ENCODE data around the gene LMBR1.
"Not testable (repeated sequence)": the region's sequence is repeated elsewhere in the genome, so short reads cannot be mapped to it uniquely, and the experiment has no call there.

Gene LMBR1

GRCh38 chr7:156892821-156893706 lies at the start of gene LMBR1:
Gene LMBR1 (minus strand): TSS chr7:156893183. CDS start chr7:156892993, 190 bp downstream.
- DNase-seq (ENCODE audit: low spot score) = peak; percentile 93

- no peak for DNase-seq (ENCODE audit: low spot score)
These were observed 49.7 kb upstream of the LMBR1 start for GRCh38 chr7:156942708-156943090.

GRCh38 chr7:156941393-156942182 lies 48.6 kb upstream of the LMBR1 start:
- DNase-seq (ENCODE audit: low spot score) = no peak

GRCh38 chr7:156940421-156941122 lies 47.6 kb upstream of the LMBR1 start:
- no peak for DNase-seq (ENCODE audit: low spot score)

- not testable (repeated sequence) for DNase-seq (ENCODE audit: low spot score)
These were observed 43.8 kb upstream of the LMBR1 start for GRCh38 chr7:156936766-156937165.

GRCh38 chr7:156935250-156935649 lies 42.3 kb upstream of the LMBR1 start:
- DNase-seq (ENCODE audit: low spot score) = no peak

- no peak for DNase-seq (ENCODE audit: low spot score)
These were observed 39.0 kb upstream of the LMBR1 start for GRCh38 chr7:156932006-156932405.

- no peak for DNase-seq (ENCODE audit: low spot score)
These were observed 37.0 kb upstream of the LMBR1 start for GRCh38 chr7:156929789-156930539.

- DNase-seq (ENCODE audit: low spot score) = no peak
These were observed 35.4 kb upstream of the LMBR1 start for GRCh38 chr7:156928406-156928747.

GRCh38 chr7:156927571-156928405 lies 34.8 kb upstream of the LMBR1 start:
- DNase-seq (ENCODE audit: low spot score) = no peak

- DNase-seq (ENCODE audit: low spot score) = not testable (repeated sequence)
These were observed 32.8 kb upstream of the LMBR1 start for GRCh38 chr7:156925821-156926220.

GRCh38 chr7:156922304-156922703 lies 29.3 kb upstream of the LMBR1 start:
- not testable (repeated sequence) for DNase-seq (ENCODE audit: low spot score)

GRCh38 chr7:156920487-156921373 lies 27.7 kb upstream of the LMBR1 start:
- not testable (repeated sequence) for DNase-seq (ENCODE audit: low spot score)

GRCh38 chr7:156920076-156920475 lies 27.1 kb upstream of the LMBR1 start:
- no peak for DNase-seq (ENCODE audit: low spot score)

GRCh38 chr7:156919132-156919713 lies 26.2 kb upstream of the LMBR1 start:
- DNase-seq (ENCODE audit: low spot score) = no peak

GRCh38 chr7:156918635-156919034 lies 25.7 kb upstream of the LMBR1 start:
- no peak for DNase-seq (ENCODE audit: low spot score)

GRCh38 chr7:156909574-156910252 lies 16.7 kb upstream of the LMBR1 start:
- DNase-seq (ENCODE audit: low spot score) = not testable (repeated sequence)

- no peak for DNase-seq (ENCODE audit: low spot score)
These were observed 14.7 kb upstream of the LMBR1 start for GRCh38 chr7:156907656-156908055.

GRCh38 chr7:156906200-156906649 lies 13.2 kb upstream of the LMBR1 start:
- no peak for DNase-seq (ENCODE audit: low spot score)
